Activated CD8-positive, alpha-beta memory T cell treated with anti-CD3 and anti-CD28 coated beads for 1 hour (primary cell): ENCODE measurements around the gene GPR107.

Experiments
- DNase-seq, 2 donors: peaks; one replicate each; pipeline ENCODE4 v3.0.0-alpha.2; 2020; ENCODE audit warnings: low read depth in 1 of 2; ENCODE audit errors: extremely low read depth in 1 of 2

GPR107 gene

GRCh38 chr9:130107234-130107861 is 53.6 kb downstream of the GPR107 start:
- DNase-seq = peak; percentile 75 to 81

- DNase-seq = no peak
Measured at GRCh38 chr9:130107955-130108354, 54.2 kb downstream of the GPR107 start.

GRCh38 chr9:130110166-130110565 is 56.5 kb downstream of the GPR107 start:
- DNase-seq = no peak

- DNase-seq = no peak
Measured at GRCh38 chr9:130110596-130111021, 56.9 kb downstream of the GPR107 start.

GRCh38 chr9:130111786-130112537 is 58.3 kb downstream of the GPR107 start:
- DNase-seq = no peak

GRCh38 chr9:130112538-130113151 is 58.9 kb downstream of the GPR107 start:
- DNase-seq = no peak

- DNase-seq = no peak
Measured at GRCh38 chr9:130114741-130115140, 61.0 kb downstream of the GPR107 start.

GRCh38 chr9:130116346-130116745 is 62.6 kb downstream of the GPR107 start:
- DNase-seq = no peak

- DNase-seq = no peak
Measured at GRCh38 chr9:130117376-130117775, 63.7 kb downstream of the GPR107 start.

- no peak for DNase-seq
Measured at GRCh38 chr9:130117816-130118632, 64.3 kb downstream of the GPR107 start.

GRCh38 chr9:130118841-130119518 is 65.3 kb downstream of the GPR107 start:
- DNase-seq = no peak

- DNase-seq = no peak
Measured at GRCh38 chr9:130119519-130120298, 66.0 kb downstream of the GPR107 start.

- DNase-seq = no peak
Measured at GRCh38 chr9:130120299-130120587, 66.5 kb downstream of the GPR107 start.

GRCh38 chr9:130120832-130121231 is 67.1 kb downstream of the GPR107 start:
- no peak for DNase-seq

- DNase-seq = no peak
Measured at GRCh38 chr9:130122456-130122855, 68.8 kb downstream of the GPR107 start.

GRCh38 chr9:130124085-130124860 is 70.6 kb downstream of the GPR107 start:
- no peak for DNase-seq

GRCh38 chr9:130126721-130127433 is 73.2 kb downstream of the GPR107 start:
- no peak for DNase-seq

- DNase-seq = peak; percentile 57 to 64
Measured at GRCh38 chr9:130128251-130128650, 74.5 kb downstream of the GPR107 start.
